ENCODE measurements around the gene FGF11. TPM values are rescaled to one million over a fixed set of nuclear protein-coding genes. Genes with fewer than 3 reads are reported as not detected.

Gene FGF11
- polyA plus RNA-seq, 4 donors: 0.61 to 0.86 TPM; not detected in 2

DNA sequence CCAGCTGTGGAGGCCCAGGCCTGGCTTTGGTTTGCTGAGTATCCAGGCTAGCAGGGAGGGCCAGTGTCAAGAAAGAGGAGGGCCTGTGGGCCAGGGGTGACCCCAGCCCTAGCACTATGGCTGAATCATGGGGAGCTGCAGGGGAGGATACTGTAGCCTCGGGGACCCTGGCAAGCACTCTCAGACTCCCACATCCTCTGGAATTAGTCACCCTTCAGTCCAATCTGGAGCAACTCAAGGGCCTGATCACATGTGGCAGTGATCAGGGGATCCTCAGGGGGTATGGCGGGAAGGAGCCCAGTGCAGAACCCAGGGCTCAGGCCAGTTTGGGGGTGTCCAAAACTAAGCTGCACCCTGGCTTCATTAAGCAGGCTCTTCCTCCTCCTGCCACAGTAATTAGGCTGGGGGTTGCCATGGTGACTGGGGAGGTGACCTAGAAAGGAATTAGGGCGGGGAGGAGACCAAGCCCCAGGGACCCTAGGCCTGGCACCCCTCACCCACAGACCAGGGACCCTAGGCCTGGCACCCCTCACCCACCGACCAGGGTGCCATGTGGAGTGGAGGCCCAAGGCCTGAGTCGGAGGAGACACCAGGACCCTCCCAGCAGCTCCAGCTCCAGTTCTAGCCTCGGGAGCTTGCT lies 25.8 kb upstream of the FGF11 start:
- Histone ChIP-seq H3K9me3 (ENCODE audit: control insufficient read depth in 2 of 2, insufficient read depth in 1 of 2, low read depth in 1 of 2, low read length in 1 of 2) (no peaks in the 10 kb centered on the region), H3K4me3 (ENCODE audit: low read depth in 1 of 3, low read length in 3 of 3) (no peak overlapping the region), H3K27ac (ENCODE audit: low read depth in 1 of 3, low read length in 2 of 3) (no peak overlapping the region), H3K36me3 (ENCODE audit: control insufficient read depth in 3 of 3, insufficient read depth in 2 of 3, low read depth in 1 of 3, low read length in 3 of 3) (peaks cover 0 to 18% (median 0%) of the 10 kb centered on the region in 3 donors), H3K27me3 (ENCODE audit: control insufficient read depth in 3 of 3, insufficient read depth in 3 of 3, low read length in 3 of 3) (peaks cover 0 to 20% (median 0%) of the 10 kb centered on the region in 3 donors), H3K4me1 (ENCODE audit: control insufficient read depth in 3 of 3, insufficient read depth in 2 of 3, low read depth in 1 of 3, low read length in 2 of 3) (no peaks in the 10 kb centered on the region)
- FAIRE-seq (no peak), DNase-seq (no peak)
- 73 to 82% (median 77%) methylated on average over 6 of the region's 6 CpGs for WGBS, 3 donors

DNA sequence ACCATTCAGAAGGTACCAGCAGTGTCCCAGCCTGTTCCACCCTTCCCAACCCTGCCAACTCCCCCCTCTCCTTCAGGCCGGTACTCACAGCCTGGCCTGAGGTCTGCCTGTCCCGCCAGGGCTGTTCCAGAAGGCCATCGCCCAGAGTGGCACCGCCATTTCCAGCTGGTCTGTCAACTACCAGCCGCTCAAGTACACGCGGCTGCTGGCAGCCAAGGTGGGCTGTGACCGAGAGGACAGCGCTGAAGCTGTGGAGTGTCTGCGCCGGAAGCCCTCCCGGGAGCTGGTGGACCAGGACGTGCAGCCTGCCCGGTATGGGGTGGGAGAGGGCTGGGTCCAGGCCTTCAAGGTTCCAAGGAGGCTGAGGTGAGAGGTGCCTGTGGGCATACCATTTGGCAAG lies 24.5 kb upstream of the FGF11 start:
- Histone ChIP-seq H3K27ac (ENCODE audit: low read depth in 1 of 3, low read length in 2 of 3) (no peak overlapping the region), H3K36me3 (ENCODE audit: control insufficient read depth in 3 of 3, insufficient read depth in 2 of 3, low read depth in 1 of 3, low read length in 3 of 3) (peaks cover 0 to 12% (median 0%) of the 10 kb centered on the region in 3 donors), H3K4me3 (ENCODE audit: low read depth in 1 of 3, low read length in 3 of 3) (no peak overlapping the region), H3K9me3 (ENCODE audit: control insufficient read depth in 2 of 2, insufficient read depth in 1 of 2, low read depth in 1 of 2, low read length in 1 of 2) (no peaks in the 10 kb centered on the region), H3K4me1 (ENCODE audit: control insufficient read depth in 3 of 3, insufficient read depth in 2 of 3, low read depth in 1 of 3, low read length in 2 of 3) (no peaks in the 10 kb centered on the region), H3K27me3 (ENCODE audit: control insufficient read depth in 3 of 3, insufficient read depth in 3 of 3, low read length in 3 of 3) (peaks cover 0 to 12% (median 0%) of the 10 kb centered on the region in 3 donors)
- 81 to 84% (median 82%) methylated on average over 14 of the region's 14 CpGs for WGBS, 3 donors
- DNase-seq (no peak), FAIRE-seq (no peak)

DNA sequence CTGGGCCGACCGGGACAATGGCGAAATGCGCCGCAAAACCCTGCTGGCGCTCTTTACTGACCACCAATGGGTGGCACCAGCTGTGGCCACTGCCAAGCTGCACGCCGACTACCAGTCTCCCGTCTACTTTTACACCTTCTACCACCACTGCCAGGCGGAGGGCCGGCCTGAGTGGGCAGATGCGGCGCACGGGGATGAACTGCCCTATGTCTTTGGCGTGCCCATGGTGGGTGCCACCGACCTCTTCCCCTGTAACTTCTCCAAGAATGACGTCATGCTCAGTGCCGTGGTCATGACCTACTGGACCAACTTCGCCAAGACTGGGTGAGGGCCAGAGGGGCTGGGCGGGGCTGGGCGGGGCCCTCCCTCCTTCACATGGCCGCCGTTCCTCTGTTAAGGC lies 23.5 kb upstream of the FGF11 start:
- 67 to 87% (median 80%) methylated on average over 20 to 23 of the region's 23 CpGs for WGBS, 3 donors
- DNase-seq (no peak), FAIRE-seq (no peak)
- Histone ChIP-seq H3K4me3 (ENCODE audit: low read depth in 1 of 3, low read length in 3 of 3) (no peak overlapping the region), H3K27me3 (ENCODE audit: control insufficient read depth in 3 of 3, insufficient read depth in 3 of 3, low read length in 3 of 3) (peaks cover 0 to 7% (median 0%) of the 10 kb centered on the region in 3 donors), H3K27ac (ENCODE audit: low read depth in 1 of 3, low read length in 2 of 3) (no peak overlapping the region), H3K9me3 (ENCODE audit: control insufficient read depth in 2 of 2, insufficient read depth in 1 of 2, low read depth in 1 of 2, low read length in 1 of 2) (no peaks in the 10 kb centered on the region), H3K4me1 (ENCODE audit: control insufficient read depth in 3 of 3, insufficient read depth in 2 of 3, low read depth in 1 of 3, low read length in 2 of 3) (no peaks in the 10 kb centered on the region), H3K36me3 (ENCODE audit: control insufficient read depth in 3 of 3, insufficient read depth in 2 of 3, low read depth in 1 of 3, low read length in 3 of 3) (peaks cover 0 to 7% (median 0%) of the 10 kb centered on the region in 3 donors)

DNA sequence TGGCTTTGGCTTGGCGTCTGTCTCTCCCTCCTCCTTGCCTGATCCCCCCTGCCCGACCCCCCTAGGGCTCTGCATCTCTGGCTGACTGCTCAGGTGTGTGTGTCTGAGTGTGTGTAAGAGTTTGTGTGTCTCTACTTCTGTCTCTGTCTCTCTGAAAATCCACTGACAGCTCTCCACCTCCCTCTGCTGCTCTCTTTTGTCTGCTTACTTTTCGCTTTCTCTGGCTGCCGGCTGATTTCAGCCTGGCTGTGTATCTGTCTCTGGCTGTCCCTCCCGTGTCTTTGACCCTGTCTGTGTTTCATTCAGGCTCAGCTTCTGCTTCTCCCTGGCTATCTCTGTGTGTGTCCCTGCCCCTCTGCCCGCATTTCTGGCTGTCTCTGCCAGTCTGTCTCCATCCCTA lies 23.0 kb upstream of the FGF11 start:
- no peaks in the 10 kb centered on the region for H3K4me1 ChIP-seq (ENCODE audit: control insufficient read depth in 3 of 3, insufficient read depth in 2 of 3, low read depth in 1 of 3, low read length in 2 of 3)
- no peak overlapping the region for H3K4me3 ChIP-seq (ENCODE audit: low read depth in 1 of 3, low read length in 3 of 3)
- no peaks in the 10 kb centered on the region for H3K9me3 ChIP-seq (ENCODE audit: control insufficient read depth in 2 of 2, insufficient read depth in 1 of 2, low read depth in 1 of 2, low read length in 1 of 2)
- H3K27ac ChIP-seq (ENCODE audit: low read depth in 1 of 3, low read length in 2 of 3): no peak overlapping the region
- 46 to 66% (median 65%) methylated on average over 6 of the region's 6 CpGs for WGBS, 3 donors
- peaks cover 0 to 7% (median 0%) of the 10 kb centered on the region in 3 donors for H3K27me3 ChIP-seq (ENCODE audit: control insufficient read depth in 3 of 3, insufficient read depth in 3 of 3, low read length in 3 of 3)
- FAIRE-seq (no peak), DNase-seq (no peak)
- peaks cover 0 to 7% (median 0%) of the 10 kb centered on the region in 3 donors for H3K36me3 ChIP-seq (ENCODE audit: control insufficient read depth in 3 of 3, insufficient read depth in 2 of 3, low read depth in 1 of 3, low read length in 3 of 3)

DNA sequence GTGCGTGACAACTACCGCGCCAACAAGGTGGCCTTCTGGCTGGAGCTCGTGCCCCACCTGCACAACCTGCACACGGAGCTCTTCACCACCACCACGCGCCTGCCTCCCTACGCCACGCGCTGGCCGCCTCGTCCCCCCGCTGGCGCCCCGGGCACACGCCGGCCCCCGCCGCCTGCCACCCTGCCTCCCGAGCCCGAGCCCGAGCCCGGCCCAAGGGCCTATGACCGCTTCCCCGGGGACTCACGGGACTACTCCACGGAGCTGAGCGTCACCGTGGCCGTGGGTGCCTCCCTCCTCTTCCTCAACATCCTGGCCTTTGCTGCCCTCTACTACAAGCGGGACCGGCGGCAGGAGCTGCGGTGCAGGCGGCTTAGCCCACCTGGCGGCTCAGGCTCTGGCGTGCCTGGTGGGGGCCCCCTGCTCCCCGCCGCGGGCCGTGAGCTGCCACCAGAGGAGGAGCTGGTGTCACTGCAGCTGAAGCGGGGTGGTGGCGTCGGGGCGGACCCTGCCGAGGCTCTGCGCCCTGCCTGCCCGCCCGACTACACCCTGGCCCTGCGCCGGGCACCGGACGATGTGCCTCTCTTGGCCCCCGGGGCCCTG lies 22.2 kb upstream of the FGF11 start:
- H3K9me3 ChIP-seq (ENCODE audit: control insufficient read depth in 2 of 2, insufficient read depth in 1 of 2, low read depth in 1 of 2, low read length in 1 of 2): no peaks in the 10 kb centered on the region
- no peak overlapping the region for H3K27ac ChIP-seq (ENCODE audit: low read depth in 1 of 3, low read length in 2 of 3)
- no peak overlapping the region for H3K4me3 ChIP-seq (ENCODE audit: low read depth in 1 of 3, low read length in 3 of 3)
- 92 to 93% (median 93%) methylated on average over 42 to 54 of the region's 54 CpGs for WGBS, 3 donors
- no peak for FAIRE-seq
- no peaks in the 10 kb centered on the region for H3K4me1 ChIP-seq (ENCODE audit: control insufficient read depth in 3 of 3, insufficient read depth in 2 of 3, low read depth in 1 of 3, low read length in 2 of 3)
- DNase-seq: no peak
- H3K36me3 ChIP-seq (ENCODE audit: control insufficient read depth in 3 of 3, insufficient read depth in 2 of 3, low read depth in 1 of 3, low read length in 3 of 3): peaks cover 0 to 7% (median 0%) of the 10 kb centered on the region in 3 donors
- H3K27me3 ChIP-seq (ENCODE audit: control insufficient read depth in 3 of 3, insufficient read depth in 3 of 3, low read length in 3 of 3): peaks cover 0 to 7% (median 0%) of the 10 kb centered on the region in 3 donors

DNA sequence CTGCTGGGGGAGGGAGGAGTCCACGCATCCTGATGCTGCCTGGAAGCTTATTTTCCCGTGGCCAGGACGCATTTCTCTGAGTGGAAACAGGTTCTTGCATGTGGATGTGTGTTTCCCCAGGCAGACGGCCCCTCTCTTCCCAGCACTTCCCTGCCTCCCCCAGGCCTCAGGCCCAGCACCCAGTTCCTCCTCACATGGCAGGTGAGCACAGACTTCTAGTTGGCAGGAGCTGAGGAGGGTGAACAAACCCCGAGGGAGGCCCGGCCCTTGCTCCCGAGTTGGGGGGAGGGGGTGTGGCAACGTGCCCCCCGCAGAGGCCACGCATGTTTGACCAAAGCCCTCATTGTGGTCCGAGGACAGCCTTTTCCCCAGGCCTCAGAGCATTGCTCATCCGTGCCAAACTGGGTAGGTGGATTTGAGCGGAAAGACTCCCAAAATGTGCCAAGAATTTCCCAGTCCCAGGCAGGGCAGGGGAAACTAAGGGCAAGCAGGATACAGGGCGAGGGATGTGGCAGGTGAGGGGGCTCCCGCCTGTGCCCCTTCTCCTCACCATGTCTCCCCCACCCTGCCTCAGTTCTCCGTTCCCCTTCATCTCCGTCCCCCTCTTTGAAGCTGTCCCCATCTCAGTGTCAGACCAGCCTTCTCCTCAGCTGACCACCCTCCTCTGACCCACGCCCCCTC lies 20.7 kb upstream of the FGF11 start:
- H3K4me1 ChIP-seq (ENCODE audit: control insufficient read depth in 3 of 3, insufficient read depth in 2 of 3, low read depth in 1 of 3, low read length in 2 of 3): no peaks in the 10 kb centered on the region
- peaks cover 0 to 7% (median 0%) of the 10 kb centered on the region in 3 donors for H3K27me3 ChIP-seq (ENCODE audit: control insufficient read depth in 3 of 3, insufficient read depth in 3 of 3, low read length in 3 of 3)
- peaks cover 0 to 7% (median 0%) of the 10 kb centered on the region in 3 donors for H3K36me3 ChIP-seq (ENCODE audit: control insufficient read depth in 3 of 3, insufficient read depth in 2 of 3, low read depth in 1 of 3, low read length in 3 of 3)
- DNase-seq (no peak), FAIRE-seq (no peak)
- no peak overlapping the region for H3K27ac ChIP-seq (ENCODE audit: low read depth in 1 of 3, low read length in 2 of 3)
- no peaks in the 10 kb centered on the region for H3K9me3 ChIP-seq (ENCODE audit: control insufficient read depth in 2 of 2, insufficient read depth in 1 of 2, low read depth in 1 of 2, low read length in 1 of 2)
- no peak overlapping the region for H3K4me3 ChIP-seq (ENCODE audit: low read depth in 1 of 3, low read length in 3 of 3)
- WGBS, 3 donors: 60 to 68% (median 66%) methylated on average over 17 to 18 of the region's 18 CpGs

DNA sequence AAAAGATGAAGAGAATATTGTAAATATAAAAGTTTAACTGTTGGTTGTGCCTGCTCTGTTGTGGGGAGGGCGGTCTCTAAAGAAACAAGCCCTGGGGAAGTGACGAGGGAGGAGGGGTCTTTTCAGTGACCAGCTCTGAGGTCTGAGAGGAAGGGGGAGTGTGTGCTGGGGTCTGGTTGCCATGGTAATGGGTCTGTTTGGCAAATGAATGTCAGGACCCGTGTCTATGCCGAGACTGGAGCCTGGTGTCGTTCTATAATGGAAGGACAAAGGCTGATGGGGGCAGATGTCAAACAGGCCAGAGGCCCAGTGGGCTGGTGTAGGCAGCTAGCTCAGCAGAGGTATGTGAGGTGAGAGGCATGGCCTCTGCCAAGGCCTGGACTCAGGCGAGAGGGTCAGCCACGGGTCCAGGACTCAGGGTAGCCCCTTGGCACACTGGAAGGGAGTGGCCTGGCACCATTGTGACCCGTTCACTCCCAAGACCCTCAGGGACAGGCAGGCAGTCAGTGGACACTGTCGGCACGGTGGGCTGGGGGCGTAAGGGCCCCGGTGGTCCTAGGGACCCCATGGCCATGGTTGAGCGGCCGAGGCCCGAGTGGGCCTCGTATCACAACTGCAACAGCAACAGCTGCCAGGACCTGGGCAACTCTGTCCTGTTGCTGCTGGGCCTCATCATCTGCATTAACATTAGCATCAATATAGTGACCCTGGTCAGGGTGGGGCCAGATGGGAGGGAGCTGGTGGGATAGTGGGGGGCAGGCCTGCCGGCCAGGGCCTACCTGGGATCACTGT lies 19.3 kb upstream of the FGF11 start, which contains the start of gene SPEM1:
TSS of gene SPEM1 (plus strand) at position 506 of the 792 bp plus-strand sequence. CDS start at position 567, 61 bp downstream.
- Histone ChIP-seq H3K36me3 (ENCODE audit: control insufficient read depth in 3 of 3, insufficient read depth in 2 of 3, low read depth in 1 of 3, low read length in 3 of 3) (peaks cover 0 to 2% (median 0%) of the 10 kb centered on the region in 3 donors), H3K27me3 (ENCODE audit: control insufficient read depth in 3 of 3, insufficient read depth in 3 of 3, low read length in 3 of 3) (peaks cover 0 to 7% (median 0%) of the 10 kb centered on the region in 3 donors), H3K9me3 (ENCODE audit: control insufficient read depth in 2 of 2, insufficient read depth in 1 of 2, low read depth in 1 of 2, low read length in 1 of 2) (no peaks in the 10 kb centered on the region), H3K4me3 (ENCODE audit: low read depth in 1 of 3, low read length in 3 of 3) (no peak within 1 kb of the TSS), H3K27ac (ENCODE audit: low read depth in 1 of 3, low read length in 2 of 3) (no peak within 1 kb of the TSS), H3K4me1 (ENCODE audit: control insufficient read depth in 3 of 3, insufficient read depth in 2 of 3, low read depth in 1 of 3, low read length in 2 of 3) (no peaks in the 10 kb centered on the region)
- DNase-seq (no peak), FAIRE-seq (no peak)
- WGBS, 3 donors: 80 to 84% (median 82%) methylated on average over 17 of the region's 17 CpGs

DNA sequence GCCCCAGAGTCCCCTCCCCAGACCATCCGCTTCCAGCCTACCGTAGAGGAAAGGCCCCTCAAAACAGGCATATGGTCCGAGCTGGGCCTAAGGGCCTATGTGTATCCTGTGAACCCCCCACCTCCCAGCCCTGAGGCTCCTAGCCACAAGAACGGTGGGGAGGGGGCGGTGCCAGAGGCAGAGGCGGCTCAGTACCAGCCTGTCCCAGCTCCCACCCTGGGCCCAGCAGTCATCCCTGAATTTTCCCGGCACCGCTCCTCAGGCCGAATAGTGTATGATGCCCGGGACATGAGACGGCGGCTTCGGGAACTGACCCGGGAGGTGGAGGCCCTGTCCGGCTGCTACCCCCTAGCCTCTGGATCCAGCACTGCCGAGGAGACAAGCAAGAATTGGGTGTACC lies 18.1 kb upstream of the FGF11 start:
- no peaks in the 10 kb centered on the region for H3K4me1 ChIP-seq (ENCODE audit: control insufficient read depth in 3 of 3, insufficient read depth in 2 of 3, low read depth in 1 of 3, low read length in 2 of 3)
- no peak overlapping the region for H3K4me3 ChIP-seq (ENCODE audit: low read depth in 1 of 3, low read length in 3 of 3)
- peaks cover 0 to 7% (median 0%) of the 10 kb centered on the region in 3 donors for H3K27me3 ChIP-seq (ENCODE audit: control insufficient read depth in 3 of 3, insufficient read depth in 3 of 3, low read length in 3 of 3)
- H3K36me3 ChIP-seq (ENCODE audit: control insufficient read depth in 3 of 3, insufficient read depth in 2 of 3, low read depth in 1 of 3, low read length in 3 of 3): no peaks in the 10 kb centered on the region
- WGBS, 3 donors: 94 to 96% (median 95%) methylated on average over 16 of the region's 16 CpGs
- no peak for DNase-seq
- no peak overlapping the region for H3K27ac ChIP-seq (ENCODE audit: low read depth in 1 of 3, low read length in 2 of 3)
- no peak for FAIRE-seq
- H3K9me3 ChIP-seq (ENCODE audit: control insufficient read depth in 2 of 2, insufficient read depth in 1 of 2, low read depth in 1 of 2, low read length in 1 of 2): no peaks in the 10 kb centered on the region

All from small intestine (tissue), 7 donors.